Measurements from ENCODE around the gene ZNF576. TPM values are rescaled to one million over a fixed set of nuclear protein-coding genes. Genes with fewer than 3 reads are reported as not detected.
A peak's percentile ranks its signal among the peaks of the same experiment; 100 is the strongest.

ZNF576 gene
- total and polyA plus RNA-seq, 2 of the 13 experiments (the other 11 are each of a cell fraction or from before 2014, with no cell fraction given), result 7.2 to 9.6 TPM

GRCh38 chr19:43594710-43595604 lies 1.4 kb upstream of the ZNF576 start (continued):
- TF ChIP-seq CSRNP2 (CRISPR knock-in tag; conservative IDR thresholded peaks at IDR 0.05; ENCODE audit: low read depth) (no peak), U2AF1 (optimal IDR thresholded peaks at IDR 0.05; ENCODE audit: low read depth, low read length) (no peak), REPIN1 (CRISPR knock-in tag; IDR thresholded peaks at IDR 0.05; ENCODE audit: borderline replicate concordance, low read depth) (peak; percentile 47; the same call in 1 of the 2 replicates), ZNF687 (CRISPR knock-in tag; IDR thresholded peaks at IDR 0.05) (peak; percentile 67), ZNF644 (CRISPR knock-in tag; IDR thresholded peaks at IDR 0.05; ENCODE audit: low read depth) (no peak), NKX3-1 (CRISPR knock-in tag; IDR thresholded peaks at IDR 0.05) (0 out of 2 replicates have a peak, but pooled peaks have one; percentile 7), ZFAT (CRISPR knock-in tag; conservative IDR thresholded peaks at IDR 0.05) (no peak), ZNF275 (CRISPR knock-in tag; IDR thresholded peaks at IDR 0.05; ENCODE audit: borderline replicate concordance) (no peak), RFXAP (CRISPR knock-in tag; IDR thresholded peaks at IDR 0.05; ENCODE audit: borderline replicate concordance) (no peak), ZNF296 (CRISPR knock-in tag; conservative IDR thresholded peaks at IDR 0.05) (no peak), ZNF501 (CRISPR knock-in tag; IDR thresholded peaks at IDR 0.05) (peak; percentile 40; the same call in 1 of the 2 replicates), ETV5 (CRISPR knock-in tag; IDR thresholded peaks at IDR 0.05; ENCODE audit: borderline replicate concordance) (0 out of 2 replicates have a peak, but pooled peaks have one; percentile 16), ZNF326 (CRISPR knock-in tag; IDR thresholded peaks at IDR 0.05; ENCODE audit: borderline replicate concordance) (no peak), ATF7-NPFF (CRISPR knock-in tag; IDR thresholded peaks at IDR 0.05; ENCODE audit: low read depth) (peak; percentile 64; the same call in 1 of the 2 replicates), ZNF776 (CRISPR knock-in tag; IDR thresholded peaks at IDR 0.05) (peak; percentile 52; the same call in 1 of the 2 replicates), GMEB2 (CRISPR knock-in tag; IDR thresholded peaks at IDR 0.05; ENCODE audit: low read depth) (no peak), SNAI1 (CRISPR knock-in tag; IDR thresholded peaks at IDR 0.05; ENCODE audit: borderline replicate concordance) (no peak)
